LoVo (cell line): Measurements from ENCODE around the gene KCTD21.
"Not testable (repeated sequence)": the region's sequence is repeated elsewhere in the genome, so short reads cannot be mapped to it uniquely, and the experiment has no call there.

Experiments used
- DNase-seq: peaks from one replicate; pipeline ENCODE4 v3.0.0-alpha.2; 2016; ENCODE audit warnings: low spot score

Gene KCTD21

DNA sequence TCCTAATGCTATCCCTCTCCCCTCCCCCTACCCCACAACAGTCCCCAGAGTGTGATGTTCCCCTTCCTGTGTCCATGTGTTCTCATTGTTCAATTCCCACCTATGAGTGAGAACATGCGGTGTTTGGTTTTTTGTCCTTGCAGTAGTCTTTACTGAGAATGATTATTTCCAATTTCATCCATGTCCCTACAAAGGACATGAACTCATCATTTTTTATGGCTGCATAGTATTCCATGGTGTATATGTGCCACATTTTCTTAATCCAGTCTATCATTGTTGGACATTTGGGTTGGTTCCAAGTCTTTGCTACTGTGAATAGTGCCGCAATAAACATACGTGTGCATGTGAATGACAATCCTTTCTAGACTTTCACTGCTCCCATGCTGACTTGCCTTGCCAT, 12.6 kb downstream of the KCTD21 start:
- not testable (repeated sequence) for DNase-seq

DNA sequence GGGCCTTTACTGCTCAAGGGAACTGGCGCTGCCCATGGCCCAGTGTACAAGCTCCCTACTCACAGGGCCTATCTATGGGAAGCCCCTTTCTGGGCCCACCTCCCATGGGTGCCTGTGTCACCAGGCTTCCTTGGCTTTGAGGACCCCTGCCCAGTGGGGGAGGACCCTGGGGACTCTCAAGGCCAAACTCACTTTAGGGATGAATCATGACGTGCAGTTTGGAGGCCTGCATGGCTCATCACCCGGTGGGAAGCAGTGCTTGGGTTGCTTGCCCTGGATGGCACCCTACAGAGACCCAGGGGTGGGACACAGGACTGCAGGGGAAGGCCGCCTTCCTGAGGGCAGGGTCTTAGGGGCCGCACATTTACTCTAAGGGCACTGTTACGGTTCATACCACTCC, 16.5 kb downstream of the KCTD21 start:
- DNase-seq = no peak

DNA sequence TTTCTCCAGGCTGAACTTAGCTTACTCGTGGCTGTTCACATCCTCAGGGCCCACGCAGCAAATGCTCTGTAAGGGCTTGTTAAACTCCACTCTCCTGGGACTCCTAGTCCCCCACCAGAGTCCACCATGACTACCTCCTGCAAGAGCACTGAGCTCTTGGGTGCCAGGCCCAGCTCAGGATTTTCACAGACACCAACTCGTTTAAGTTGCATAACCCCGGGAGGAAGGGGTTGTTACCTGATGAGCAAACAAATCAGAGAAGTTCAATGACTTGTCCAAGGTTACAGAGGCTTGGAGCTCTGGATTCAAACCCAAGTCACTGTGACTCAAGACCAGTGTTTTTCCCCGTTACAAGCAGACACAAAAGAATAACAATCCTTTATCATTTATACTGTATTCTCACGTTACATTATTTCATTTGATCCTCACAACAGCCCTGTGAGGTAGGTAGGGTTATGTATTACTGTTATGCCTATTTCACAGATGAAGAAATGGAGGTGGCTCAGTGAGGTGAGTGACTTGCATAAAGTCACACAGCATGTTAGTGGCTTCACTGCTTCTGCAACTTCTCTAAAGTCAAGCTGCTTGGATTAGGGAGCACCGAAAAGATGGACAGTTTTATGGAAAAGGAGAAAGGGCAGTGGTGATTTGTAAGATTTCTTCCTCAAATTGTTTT, 17.4 kb downstream of the KCTD21 start:
- no peak for DNase-seq

- DNase-seq = no peak
These were observed 18.0 kb downstream of the KCTD21 start for GRCh38 chr11:78170413-78170812.

- no peak for DNase-seq
These were observed 19.6 kb downstream of the KCTD21 start for GRCh38 chr11:78168539-78169477.

DNA sequence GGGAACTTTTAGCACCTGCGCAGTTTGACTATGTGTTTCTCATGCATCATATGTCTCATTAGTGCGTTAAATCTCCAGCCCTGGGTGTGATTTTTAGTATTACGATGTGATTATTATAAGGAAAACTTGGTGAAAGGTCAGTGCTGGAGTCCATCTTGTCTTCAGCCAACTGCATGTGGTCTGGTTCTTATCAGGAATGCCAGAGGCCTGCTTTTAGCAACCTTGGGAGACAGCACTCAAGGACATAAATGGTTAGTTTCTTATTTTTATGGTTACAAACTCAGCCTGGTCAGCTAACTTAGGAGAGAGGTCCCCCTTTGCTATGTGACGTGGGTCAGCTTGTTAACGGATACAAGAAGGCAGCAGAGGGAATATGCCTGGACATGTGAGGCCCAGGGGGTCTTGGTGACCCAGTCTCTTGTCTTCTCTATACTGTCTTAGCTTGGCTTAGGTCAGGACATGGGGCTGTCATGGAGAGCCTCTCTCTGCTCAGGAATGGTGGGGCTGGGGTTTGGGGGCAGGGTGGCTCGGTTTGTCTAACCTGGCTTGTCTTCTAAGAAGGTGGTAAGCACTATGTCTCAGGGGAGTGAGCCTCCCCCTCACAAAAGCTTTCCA, 21.5 kb downstream of the KCTD21 start:
- DNase-seq = no peak

DNA sequence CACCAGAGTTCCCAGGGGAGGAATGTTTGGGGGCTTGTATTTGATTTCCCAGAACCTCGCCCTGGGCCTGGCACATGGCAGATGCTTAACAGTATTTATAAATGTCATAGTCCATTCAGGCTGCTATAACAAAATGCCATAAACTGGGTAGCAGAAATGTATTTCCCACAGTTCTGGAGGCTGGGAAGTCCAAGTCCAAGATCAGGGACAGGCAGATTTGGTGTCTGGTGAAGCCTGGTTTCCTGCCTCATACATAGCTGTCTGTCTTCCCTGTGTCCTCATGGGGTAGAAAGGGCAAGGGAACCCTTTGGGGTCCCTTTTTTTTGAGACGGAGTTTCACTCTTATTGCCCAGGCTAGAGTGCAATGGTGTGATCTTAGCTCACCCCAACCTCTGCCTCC, 24.0 kb downstream of the KCTD21 start:
- DNase-seq = no peak

DNA sequence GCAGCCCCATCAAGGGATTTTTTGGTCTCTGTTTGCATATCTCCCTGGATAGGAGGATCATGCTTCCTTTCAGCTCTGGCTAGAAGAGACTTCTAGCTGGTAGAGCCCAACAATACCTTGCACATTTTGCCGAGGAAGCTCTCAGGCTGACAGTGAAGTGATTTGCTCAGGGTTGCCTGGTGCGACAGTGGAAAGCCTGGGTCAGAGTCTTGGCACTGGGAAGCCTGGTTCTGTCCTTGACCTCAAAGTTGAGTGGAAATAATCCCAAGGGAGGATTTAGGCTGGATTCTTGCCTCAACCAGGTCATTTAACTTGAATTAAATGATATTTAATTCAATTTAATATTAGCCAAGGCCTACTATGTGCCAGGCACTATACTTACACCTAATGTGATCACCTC, 24.6 kb downstream of the KCTD21 start:
- DNase-seq = no peak

- DNase-seq = no peak
These were observed 26.5 kb downstream of the KCTD21 start for GRCh38 chr11:78161962-78162371.

DNA sequence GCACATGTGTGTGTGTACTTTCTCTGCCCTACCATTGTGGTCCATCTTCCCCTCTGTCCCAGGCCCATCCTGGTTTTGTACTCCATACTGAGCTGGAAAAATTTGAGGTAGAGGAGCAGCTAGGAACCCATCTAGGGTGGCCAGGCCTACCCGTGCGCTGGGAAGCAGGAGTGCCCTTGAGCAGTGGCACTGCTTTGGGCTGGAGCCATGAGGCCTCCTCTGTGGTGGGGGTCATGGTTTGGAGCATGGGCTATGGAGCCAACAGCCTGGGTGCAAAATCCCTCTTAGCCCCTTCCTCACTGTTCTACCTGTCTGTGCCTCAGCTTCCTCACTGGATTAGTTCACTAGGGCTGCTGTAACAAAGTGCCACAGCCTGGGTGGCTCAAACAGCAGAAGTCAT, 27.1 kb downstream of the KCTD21 start:
- DNase-seq = no peak

- no peak for DNase-seq
These were observed 27.9 kb downstream of the KCTD21 start for GRCh38 chr11:78160557-78160956.

- no peak for DNase-seq
These were observed 29.3 kb downstream of the KCTD21 start for GRCh38 chr11:78158987-78159652.

DNA sequence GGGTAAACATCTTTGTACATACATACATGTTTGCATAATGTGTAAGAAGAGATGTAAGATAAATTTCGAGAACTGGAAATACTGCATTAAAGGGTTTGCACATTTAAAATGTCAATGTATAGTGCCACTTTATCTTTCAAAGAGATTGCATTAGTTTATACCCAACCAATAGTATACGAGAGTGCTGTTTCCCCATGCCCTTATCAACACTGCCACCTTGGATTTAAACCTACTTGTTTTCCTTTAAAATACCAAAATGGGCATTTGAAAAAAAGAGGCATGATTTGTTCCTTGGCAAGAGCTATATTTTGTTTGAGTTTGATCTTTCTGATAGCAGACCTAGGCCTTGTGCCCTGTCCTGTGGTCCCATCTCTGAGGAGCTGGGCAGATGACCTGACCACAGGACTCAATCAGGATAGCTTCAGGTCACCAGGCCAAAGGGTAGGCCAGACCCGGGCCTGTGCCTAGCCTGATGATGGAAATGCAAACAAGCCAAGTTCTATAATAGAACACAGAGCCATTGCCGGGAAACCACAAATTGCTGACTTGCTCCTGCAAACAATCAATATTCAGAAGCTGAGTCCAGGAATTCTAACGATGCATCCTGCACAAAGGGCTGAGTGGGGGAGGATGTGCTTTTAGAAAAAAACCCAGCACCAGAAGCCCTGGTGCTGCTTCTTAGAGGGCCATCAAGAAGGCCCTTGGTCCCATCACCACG, 32.1 kb downstream of the KCTD21 start:
- DNase-seq = no peak

- no peak for DNase-seq
These were observed 36.6 kb downstream of the KCTD21 start for GRCh38 chr11:78151804-78152203.

- no peak for DNase-seq
These were observed 37.7 kb downstream of the KCTD21 start for GRCh38 chr11:78150754-78151153.

DNA sequence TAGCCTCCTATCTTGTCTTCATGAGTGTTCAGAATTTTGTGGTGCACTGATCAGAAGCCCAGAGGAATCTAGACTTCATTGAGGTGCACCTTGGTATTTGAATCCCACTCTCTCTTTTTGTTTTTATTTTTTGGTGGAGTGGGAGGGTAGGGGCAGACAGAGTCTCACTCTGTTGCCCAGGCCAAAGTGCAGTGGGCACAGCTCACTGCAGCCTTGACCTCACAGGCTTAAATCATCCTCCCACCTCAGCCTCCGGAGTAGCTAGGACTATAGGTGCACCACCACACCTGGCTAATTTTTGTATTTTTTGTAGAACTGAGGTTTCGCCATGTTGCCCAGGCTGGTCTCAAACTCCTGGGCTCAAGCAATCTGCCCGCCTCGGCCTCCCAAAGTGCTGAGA, 38.1 kb downstream of the KCTD21 start:
- no peak for DNase-seq

- no peak for DNase-seq
These were observed 38.8 kb downstream of the KCTD21 start for GRCh38 chr11:78149646-78150045.

DNA sequence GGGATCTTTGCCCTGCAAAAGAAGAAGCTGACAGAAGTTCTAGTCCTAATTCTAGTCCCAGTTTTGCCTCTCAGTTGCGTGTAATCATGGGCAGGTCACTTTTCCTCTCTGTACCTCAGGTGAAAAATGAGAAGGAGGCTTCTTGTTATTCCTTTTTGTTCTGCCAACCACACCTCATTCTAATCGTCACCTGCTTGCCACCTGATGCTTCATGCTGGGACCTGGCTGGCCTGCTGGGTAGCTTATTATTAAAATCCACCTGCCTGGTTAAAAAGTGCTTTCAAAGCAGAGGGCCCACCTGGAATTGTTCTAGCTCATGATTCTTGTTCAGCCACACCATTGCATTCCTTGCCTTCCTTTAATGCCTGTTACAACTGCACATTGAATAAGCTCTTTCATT, 40.6 kb downstream of the KCTD21 start:
- no peak for DNase-seq

GRCh38 chr11:78145511-78146025, 42.9 kb downstream of the KCTD21 start:
- no peak for DNase-seq

DNA sequence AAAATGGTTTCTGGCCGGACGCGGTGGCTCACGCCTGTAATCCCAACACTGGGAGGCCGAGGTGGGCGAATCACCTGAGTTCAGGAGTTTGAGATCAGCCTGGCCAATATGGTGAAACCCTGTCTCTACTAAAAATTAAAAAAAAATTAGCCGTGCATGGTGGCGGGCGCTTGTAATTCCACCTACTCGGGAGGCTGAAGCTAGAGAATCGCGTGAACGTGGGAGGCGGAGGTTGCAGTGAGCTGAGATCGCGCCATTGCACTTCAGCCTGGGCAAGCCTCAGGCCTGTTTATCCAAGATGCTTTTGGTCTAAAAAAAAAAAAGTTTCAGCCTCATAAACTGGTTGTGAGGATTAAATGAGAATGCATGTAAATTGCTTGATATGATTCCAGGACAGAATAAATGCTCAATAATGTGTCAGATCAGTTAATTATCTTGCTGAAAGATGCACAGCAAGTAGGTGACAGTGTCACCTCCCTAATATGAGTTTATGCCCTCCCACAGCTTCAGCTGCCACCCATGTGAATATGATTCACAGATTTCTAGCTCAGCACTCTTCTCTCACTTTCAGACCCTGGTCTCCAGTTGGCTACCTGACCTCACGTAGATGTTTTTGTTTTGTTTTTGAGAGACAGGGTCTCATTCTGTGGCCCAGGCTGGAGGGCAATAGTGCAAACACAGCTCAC, 47.9 kb downstream of the KCTD21 start:
- DNase-seq = no peak
